ENCODE results near the gene IFNA7.
"Not testable (repeated sequence)": the region's sequence is repeated elsewhere in the genome, so short reads cannot be mapped to it uniquely, and the experiment has no call there.

Gene IFNA7

GRCh38 chr9:21202105-21202504, at the start of gene IFNA7:
IFNA7 (minus strand) TSS chr9:21202205; CDS start chr9:21202165, 40 bp downstream.
- not testable (repeated sequence) for FAIRE-seq; DNase-seq (ENCODE audit: low spot score)

- no peak for FAIRE-seq
These were observed 49.6 kb upstream of the IFNA7 start for GRCh38 chr9:21251638-21252037.

GRCh38 chr9:21251190-21251589, 49.2 kb upstream of the IFNA7 start:
- no peak for FAIRE-seq
- no peak for DNase-seq (ENCODE audit: low spot score)

More at GRCh38 chr9:21251638-21252037, 49.6 kb upstream of the IFNA7 start:
- no peak for DNase-seq (ENCODE audit: low spot score)

- FAIRE-seq, result no peak
- no peak for DNase-seq (ENCODE audit: low spot score)
These were observed 42.8 kb upstream of the IFNA7 start for GRCh38 chr9:21244836-21245235.

GRCh38 chr9:21239911-21240310, 37.9 kb upstream of the IFNA7 start, which contains the start of gene IFNA14:
IFNA14 (minus strand) TSS chr9:21240005; CDS start chr9:21239935, 70 bp downstream.
- DNase-seq (ENCODE audit: low spot score) (no peak), FAIRE-seq (no peak)

GRCh38 chr9:21236360-21236714, 34.3 kb upstream of the IFNA7 start:
- DNase-seq (ENCODE audit: low spot score); FAIRE-seq: not testable (repeated sequence)

GRCh38 chr9:21235468-21236359, 33.7 kb upstream of the IFNA7 start:
- FAIRE-seq, result not testable (repeated sequence)

GRCh38 chr9:21234153-21234687, 32.2 kb upstream of the IFNA7 start:
- no peak for FAIRE-seq

More at GRCh38 chr9:21235468-21236359, 33.7 kb upstream of the IFNA7 start:
- DNase-seq (ENCODE audit: low spot score), result peak; percentile 20

GRCh38 chr9:21233258-21233657, 31.3 kb upstream of the IFNA7 start:
- DNase-seq (ENCODE audit: low spot score), result no peak
- FAIRE-seq, result no peak

More at GRCh38 chr9:21234153-21234687, 32.2 kb upstream of the IFNA7 start:
- DNase-seq (ENCODE audit: low spot score), result no peak

- DNase-seq (ENCODE audit: low spot score), result no peak
These were observed 26.1 kb upstream of the IFNA7 start, which contains the start of gene IFNA17 for GRCh38 chr9:21228122-21228521. IFNA17 (minus strand) TSS chr9:21228222; CDS start chr9:21228173, 49 bp downstream.

GRCh38 chr9:21217211-21217610, 15.2 kb upstream of the IFNA7 start, which contains the start of gene IFNA16:
IFNA16 (minus strand) TSS chr9:21217311; CDS start chr9:21217305, 6 bp downstream.
- not testable (repeated sequence) for DNase-seq (ENCODE audit: low spot score); FAIRE-seq

More at GRCh38 chr9:21228122-21228521, 26.1 kb upstream of the IFNA7 start, which contains the start of gene IFNA17:
- FAIRE-seq, result no peak

GRCh38 chr9:21213411-21214326, 11.7 kb upstream of the IFNA7 start:
- peak; percentile 3 for DNase-seq (ENCODE audit: low spot score)
- not testable (repeated sequence) for FAIRE-seq

GRCh38 chr9:21212160-21212559, 10.2 kb upstream of the IFNA7 start:
- FAIRE-seq; DNase-seq (ENCODE audit: low spot score): not testable (repeated sequence)

- not testable (repeated sequence) for FAIRE-seq; DNase-seq (ENCODE audit: low spot score)
These were observed 8.8 kb upstream of the IFNA7 start for GRCh38 chr9:21210782-21211181.

GRCh38 chr9:21210311-21210710, 8.3 kb upstream of the IFNA7 start:
- FAIRE-seq (no peak), DNase-seq (ENCODE audit: low spot score) (no peak)

- not testable (repeated sequence) for DNase-seq (ENCODE audit: low spot score); FAIRE-seq
These were observed 5.0 kb upstream of the IFNA7 start, which contains the start of gene IFNA10 for GRCh38 chr9:21207043-21207442. IFNA10 (minus strand) TSS chr9:21207143; CDS start chr9:21207097, 46 bp downstream.

- no peak for DNase-seq (ENCODE audit: low spot score)
- no peak for FAIRE-seq
These were observed 3.2 kb upstream of the IFNA7 start for GRCh38 chr9:21205204-21205603.

- not testable (repeated sequence) for FAIRE-seq; DNase-seq (ENCODE audit: low spot score)
These were observed 6.9 kb downstream of the IFNA7 start for GRCh38 chr9:21194867-21195776.

- not testable (repeated sequence) for DNase-seq (ENCODE audit: low spot score); FAIRE-seq
These were observed 14.5 kb downstream of the IFNA7 start, which contains the start of gene IFNA4 for GRCh38 chr9:21187487-21187886. IFNA4 (minus strand) TSS chr9:21187587; CDS start chr9:21187531, 56 bp downstream.
